GM19351 (cell line): ENCODE results near the gene MLLT6.
A peak's percentile ranks its signal among the peaks of the same experiment; 100 is the strongest.
"Not testable (repeated sequence)": the region's sequence is repeated elsewhere in the genome, so short reads cannot be mapped to it uniquely, and the experiment has no call there.

Experiments used
- ATAC-seq: cut with Tn5 transposase; IDR thresholded peaks from one replicate; pipeline ENCODE4 v1.9.1; 2021; ENCODE audit warnings: mild to moderate bottlenecking, moderate library complexity; ENCODE audit not compliant: unreplicated experiment

The MLLT6 gene

GRCh38 chr17:38725066-38725465, 20.0 kb downstream of the MLLT6 start:
- ATAC-seq, result no peak

GRCh38 chr17:38726145-38726544, 21.1 kb downstream of the MLLT6 start:
- not testable (repeated sequence) for ATAC-seq

- ATAC-seq, result no peak
These were observed 22.7 kb downstream of the MLLT6 start for GRCh38 chr17:38727736-38728135.

GRCh38 chr17:38728290-38728831, 23.3 kb downstream of the MLLT6 start:
- no peak for ATAC-seq

- no peak for ATAC-seq
These were observed 24.4 kb downstream of the MLLT6 start for GRCh38 chr17:38729368-38729885.

- ATAC-seq, result peak; percentile 83
These were observed 24.9 kb downstream of the MLLT6 start, which contains the start of gene CISD3 for GRCh38 chr17:38729886-38730525. Gene CISD3 (plus strand): TSS chr17:38730341. CDS start chr17:38730359, 18 bp downstream.

- no peak for ATAC-seq
These were observed 25.7 kb downstream of the MLLT6 start for GRCh38 chr17:38730526-38731379.

- ATAC-seq, result no peak
These were observed 26.6 kb downstream of the MLLT6 start for GRCh38 chr17:38731526-38732294.

GRCh38 chr17:38732376-38733281, 27.6 kb downstream of the MLLT6 start:
- ATAC-seq, result no peak

- no peak for ATAC-seq
These were observed 28.4 kb downstream of the MLLT6 start for GRCh38 chr17:38733282-38733981.

- ATAC-seq, result no peak
These were observed 29.2 kb downstream of the MLLT6 start for GRCh38 chr17:38733982-38734973.

GRCh38 chr17:38735161-38735997, 30.3 kb downstream of the MLLT6 start:
- ATAC-seq, result no peak

- no peak for ATAC-seq
These were observed 33.1 kb downstream of the MLLT6 start for GRCh38 chr17:38738007-38738662.

- no peak for ATAC-seq
These were observed 33.6 kb downstream of the MLLT6 start for GRCh38 chr17:38738686-38739085.

GRCh38 chr17:38739305-38739704, 34.2 kb downstream of the MLLT6 start:
- ATAC-seq, result no peak

- ATAC-seq, result no peak
These were observed 35.0 kb downstream of the MLLT6 start for GRCh38 chr17:38740044-38740443.

- no peak for ATAC-seq
These were observed 35.7 kb downstream of the MLLT6 start for GRCh38 chr17:38740806-38741205.
